SKM-1 treated with dmso at 0.1 percent for 144 hours (cell line): ENCODE measurements around the gene BNC2.

Experiments
- DNase-seq: peaks from one replicate; lab custom pipeline; 2025; ENCODE audit not compliant: unreplicated experiment; lab: John Stamatoyannopoulos, UW

The BNC2 gene

DNA sequence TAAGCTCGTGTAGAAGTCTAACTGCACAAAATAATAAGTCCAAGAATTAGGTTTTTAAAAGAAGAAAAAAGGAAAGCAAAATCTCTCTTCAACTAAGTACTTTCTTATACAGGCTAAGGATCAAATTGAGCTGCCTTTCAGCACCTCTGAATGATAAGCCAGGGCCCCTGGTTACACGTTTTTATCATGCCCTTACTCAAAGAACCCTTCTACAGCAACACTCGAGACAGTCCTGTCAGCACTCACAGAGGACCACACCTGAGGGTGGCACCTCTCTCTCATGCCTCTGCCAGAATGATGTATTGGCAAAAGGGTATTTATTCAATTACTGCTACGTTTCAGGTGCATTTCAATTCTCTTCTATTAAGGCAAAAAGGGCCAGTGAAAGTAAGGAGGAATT, 150.5 kb downstream of the BNC2 start:
- DNase-seq = no peak

DNA sequence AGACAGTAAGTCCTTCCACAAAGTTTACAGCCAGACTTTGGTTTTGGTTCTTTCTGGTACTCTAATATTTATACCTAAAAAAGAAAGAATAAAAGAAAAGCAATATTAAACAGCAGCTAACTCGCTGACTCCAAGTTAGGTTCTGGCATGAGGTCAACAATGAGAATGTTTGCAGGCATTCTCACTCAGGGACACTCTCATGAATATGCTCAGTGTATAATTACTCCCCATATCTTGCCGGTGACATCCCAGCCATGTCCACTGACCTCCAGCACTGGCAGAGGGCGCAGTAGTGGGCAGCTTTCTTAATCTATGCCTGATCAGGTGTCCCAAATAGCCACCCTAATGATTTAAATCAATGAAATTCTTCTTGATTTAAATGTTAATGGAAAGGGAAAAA, 151.5 kb downstream of the BNC2 start:
- no peak for DNase-seq

DNA sequence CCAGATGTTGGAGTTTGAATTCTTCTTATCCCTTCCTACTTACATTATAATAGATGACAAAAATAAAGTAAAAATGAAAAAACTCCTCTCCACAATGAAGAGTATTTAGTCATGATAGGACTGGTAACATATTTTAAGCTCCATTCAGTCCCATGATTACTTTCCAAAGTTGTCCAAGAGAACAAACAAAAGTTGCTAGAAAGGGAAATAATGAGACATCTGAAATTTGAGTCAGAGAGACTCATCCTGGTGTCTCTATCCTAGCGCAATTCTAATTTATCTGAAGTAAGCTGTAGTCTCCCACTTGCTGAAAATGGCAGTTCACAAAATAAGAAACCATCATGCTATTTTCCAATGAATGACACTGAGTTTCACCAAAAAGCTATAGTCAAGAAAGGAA, 152.2 kb downstream of the BNC2 start:
- DNase-seq = no peak

- DNase-seq = no peak
Measured at GRCh38 chr9:16716601-16717000, 153.9 kb downstream of the BNC2 start.

DNA sequence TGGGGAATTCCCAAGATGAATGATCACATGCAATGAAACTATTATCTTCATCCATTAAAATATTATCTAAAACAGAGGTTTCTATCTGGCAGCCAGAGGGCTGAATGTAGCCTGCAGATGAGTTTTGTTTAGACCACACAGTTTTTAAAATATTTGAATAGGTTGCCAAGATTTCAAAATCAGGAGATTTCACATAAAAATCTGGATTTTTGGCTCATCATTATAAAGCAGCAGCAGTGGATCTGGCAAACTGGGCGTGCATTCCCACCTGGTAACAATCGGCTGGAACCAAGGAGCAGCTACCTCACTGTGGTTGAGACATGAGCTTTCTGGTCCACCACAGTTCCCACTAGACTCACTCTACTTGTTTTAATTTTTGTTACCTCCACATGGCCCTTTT, 155.1 kb downstream of the BNC2 start:
- no peak for DNase-seq

DNA sequence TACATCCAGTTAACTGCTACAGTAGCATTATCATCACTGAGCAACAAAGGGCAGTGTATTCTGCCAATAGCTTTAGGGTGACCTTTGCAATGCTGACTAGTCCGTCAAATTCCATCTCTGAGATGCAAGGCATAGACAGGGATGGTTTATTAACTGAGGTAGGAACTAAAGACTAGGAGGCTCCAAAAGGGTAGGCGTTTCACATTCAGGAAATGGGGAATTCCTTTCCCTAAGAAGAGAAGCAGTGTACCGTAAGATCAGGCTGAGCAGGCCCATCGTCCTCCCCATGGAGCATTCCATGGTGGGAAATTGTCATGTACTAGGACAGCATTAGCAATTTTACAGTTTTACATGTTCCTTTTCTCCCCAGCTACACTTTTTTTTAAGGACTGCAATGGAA, 157.7 kb downstream of the BNC2 start:
- no peak for DNase-seq

DNA sequence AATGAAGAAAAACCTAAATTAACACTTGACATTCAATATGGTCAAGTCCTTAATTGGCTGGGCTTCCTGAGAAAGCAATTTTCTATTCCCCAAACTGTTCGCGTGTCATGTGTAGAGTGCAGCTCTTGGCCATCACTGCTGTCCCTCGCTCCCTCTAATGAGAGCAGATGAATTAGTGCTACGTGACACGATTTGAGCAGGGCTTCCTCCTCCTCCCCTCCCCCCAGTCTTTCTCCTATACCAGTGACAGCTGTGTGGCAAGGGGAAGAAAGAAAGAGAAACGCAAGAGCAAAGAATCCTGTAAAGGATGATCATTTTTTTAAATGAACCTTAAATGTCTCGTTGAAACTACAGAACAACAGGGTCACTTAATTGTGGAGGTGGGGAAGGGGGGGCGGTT, 159.6 kb downstream of the BNC2 start:
- DNase-seq = no peak

DNA sequence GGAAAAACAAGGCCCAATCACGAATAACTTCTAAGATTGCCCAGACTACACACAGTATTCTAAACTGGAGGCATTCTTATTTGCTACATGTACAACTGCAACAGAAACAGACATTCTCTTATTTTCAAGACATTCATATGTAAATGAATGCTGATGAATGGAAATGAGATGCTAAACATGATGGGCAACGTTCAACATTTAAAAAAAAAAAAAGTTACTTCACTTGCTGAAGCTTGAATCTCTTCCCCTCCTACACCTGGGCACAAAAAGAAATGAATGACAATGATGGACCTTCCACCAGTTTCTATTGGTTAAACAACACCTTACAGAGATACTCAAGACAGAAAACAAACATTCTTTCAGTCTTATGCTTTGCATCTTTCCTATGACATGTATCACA, 160.5 kb downstream of the BNC2 start:
- no peak for DNase-seq

GRCh38 chr9:16708656-16709435, 161.6 kb downstream of the BNC2 start:
- DNase-seq = no peak

GRCh38 chr9:16705111-16705604, 165.3 kb downstream of the BNC2 start:
- no peak for DNase-seq

DNA sequence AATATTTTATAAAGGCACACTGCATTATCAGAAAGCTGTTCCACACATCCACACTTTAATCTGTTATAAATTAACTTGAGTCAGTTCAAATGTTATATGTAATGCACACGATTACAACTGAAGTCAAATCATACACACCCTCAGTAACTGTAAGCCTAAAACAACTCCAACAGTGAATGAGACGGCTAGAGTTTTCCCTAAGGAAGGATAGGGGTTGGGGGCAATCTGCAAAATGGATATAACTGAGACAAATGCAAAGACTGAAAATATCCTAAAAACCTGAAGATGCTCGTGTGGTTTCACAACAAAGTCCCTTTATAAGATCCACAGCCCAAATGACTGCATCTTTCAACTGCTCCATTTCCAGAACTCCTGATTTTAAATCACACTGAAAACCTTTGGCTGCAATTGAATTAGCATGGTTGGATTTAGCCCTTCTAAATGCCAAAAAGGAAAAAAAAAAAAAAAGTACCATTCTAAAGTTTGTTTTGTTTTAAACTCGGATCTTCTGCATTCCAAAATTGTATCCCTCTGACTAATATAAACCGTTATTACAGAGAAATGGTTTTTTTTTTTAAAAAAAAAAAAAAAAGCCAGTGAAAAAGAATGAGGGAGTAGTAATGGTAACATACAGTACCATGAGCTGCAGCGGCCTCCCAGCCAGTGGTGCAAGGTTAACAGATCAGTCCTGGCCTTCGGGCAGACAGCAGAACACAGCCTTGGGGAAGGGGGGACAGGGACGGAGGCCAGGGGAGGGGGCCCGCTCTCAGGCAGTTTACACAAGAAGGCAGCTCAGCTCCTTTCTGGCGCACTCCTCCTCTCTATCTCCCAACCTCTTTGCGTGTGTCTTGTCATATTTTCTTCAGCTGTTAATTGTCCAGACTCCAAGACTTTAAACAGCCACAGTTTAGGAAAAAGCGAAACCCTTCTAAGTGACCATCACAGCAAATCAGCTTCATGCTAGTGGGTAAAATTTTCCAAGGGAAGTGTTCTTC, 166.1 kb downstream of the BNC2 start:
- no peak for DNase-seq

DNA sequence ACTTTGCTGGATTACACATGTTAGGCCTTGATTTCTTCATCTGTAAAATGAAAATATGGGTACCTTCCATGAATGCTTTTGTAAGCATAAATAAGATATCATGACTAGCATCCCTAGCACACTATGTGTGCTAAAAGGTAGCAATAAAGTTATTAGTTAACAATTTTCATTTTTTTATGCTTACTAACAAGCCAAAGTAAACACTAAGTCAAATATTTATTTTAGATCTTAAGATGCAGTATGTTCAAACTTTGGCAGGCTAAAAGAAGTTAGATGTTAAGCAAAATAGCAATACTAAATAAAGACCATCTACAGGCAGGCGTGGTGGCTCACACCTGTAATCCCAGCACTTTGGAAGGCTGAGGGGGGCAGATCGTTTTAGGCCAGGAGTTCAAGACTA, 169.1 kb downstream of the BNC2 start:
- DNase-seq = no peak

GRCh38 chr9:16693616-16694015, 176.9 kb downstream of the BNC2 start:
- DNase-seq = no peak

GRCh38 chr9:16690628-16691027, 179.8 kb downstream of the BNC2 start:
- no peak for DNase-seq

DNA sequence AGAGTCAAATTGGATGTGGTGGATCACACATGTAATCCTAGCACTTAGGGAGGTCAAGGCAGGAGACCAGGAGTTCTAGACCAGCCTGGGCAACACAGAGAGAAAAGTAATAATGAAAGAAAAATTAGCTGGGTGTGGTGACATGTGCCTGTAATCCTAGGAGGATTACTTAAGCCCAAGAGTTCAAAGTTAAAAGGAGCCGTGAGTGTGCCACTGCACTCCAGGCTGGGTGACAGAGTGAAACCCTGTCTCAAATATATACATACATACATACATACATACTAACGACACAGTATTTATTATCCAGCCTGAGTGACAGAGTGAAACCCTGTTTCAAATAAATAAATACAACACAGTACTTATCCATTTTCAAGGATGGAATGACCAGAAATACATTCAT, 180.3 kb downstream of the BNC2 start:
- no peak for DNase-seq

- DNase-seq = no peak
Measured at GRCh38 chr9:16689351-16689938, 181.0 kb downstream of the BNC2 start.

GRCh38 chr9:16688814-16689213, 181.7 kb downstream of the BNC2 start:
- no peak for DNase-seq

DNA sequence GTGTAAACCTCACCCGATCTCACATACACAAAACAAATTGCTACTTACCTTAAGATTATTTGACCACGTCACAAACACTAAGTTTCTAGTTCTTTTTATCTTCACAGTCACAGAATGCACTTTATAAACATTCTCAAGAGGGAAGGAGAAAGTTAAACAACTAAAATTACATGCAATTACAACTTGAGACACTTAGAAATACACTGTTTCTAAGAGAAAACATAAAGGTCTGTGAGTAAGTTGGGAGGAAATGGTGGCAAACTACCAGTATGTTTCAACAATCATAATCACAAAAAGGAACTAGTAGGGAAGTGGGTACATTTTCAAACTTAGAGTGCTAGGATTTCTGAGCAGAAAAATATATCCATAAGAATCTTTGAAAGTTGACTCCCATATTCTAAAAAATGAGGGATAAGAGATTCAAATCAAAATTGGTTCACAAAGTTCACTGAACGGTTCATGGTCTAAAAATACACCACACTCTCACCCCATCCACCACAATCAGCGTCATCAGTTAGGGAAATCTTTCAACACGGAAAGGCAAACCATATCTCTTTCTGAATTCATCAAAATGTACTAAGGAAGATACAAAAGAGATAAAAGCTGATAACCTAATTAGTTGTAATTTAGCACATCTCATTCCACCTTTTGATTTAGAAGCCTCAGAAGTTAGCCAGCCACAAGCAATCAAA, 182.6 kb downstream of the BNC2 start:
- DNase-seq = no peak

GRCh38 chr9:16683326-16683725, 187.1 kb downstream of the BNC2 start:
- no peak for DNase-seq

GRCh38 chr9:16682273-16682672, 188.2 kb downstream of the BNC2 start:
- DNase-seq = no peak

DNA sequence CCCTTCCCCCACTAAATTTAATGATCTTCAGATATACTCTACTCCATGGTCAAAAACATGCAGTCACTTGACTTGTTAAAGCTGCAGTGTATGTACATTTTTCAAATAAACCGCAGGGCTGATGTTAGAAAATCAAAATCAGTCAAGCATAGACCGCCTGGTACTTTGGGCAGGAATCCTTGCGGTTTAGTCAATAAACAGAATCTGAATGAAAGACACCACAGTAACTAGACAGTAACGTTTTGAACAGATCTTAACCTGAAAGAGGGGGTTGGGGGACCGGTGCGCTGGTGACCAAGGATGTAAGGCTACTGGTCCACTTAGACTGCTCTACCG, 188.8 kb downstream of the BNC2 start:
- DNase-seq = no peak
